GM18907 (cell line): ENCODE data around the gene EBF3.

ENCODE experiments used
- ATAC-seq: cut with Tn5 transposase; IDR thresholded peaks from one replicate; pipeline ENCODE4 v1.9.1; 2021; ENCODE audit warnings: mild to moderate bottlenecking, moderate library complexity; ENCODE audit not compliant: unreplicated experiment

Gene EBF3

DNA sequence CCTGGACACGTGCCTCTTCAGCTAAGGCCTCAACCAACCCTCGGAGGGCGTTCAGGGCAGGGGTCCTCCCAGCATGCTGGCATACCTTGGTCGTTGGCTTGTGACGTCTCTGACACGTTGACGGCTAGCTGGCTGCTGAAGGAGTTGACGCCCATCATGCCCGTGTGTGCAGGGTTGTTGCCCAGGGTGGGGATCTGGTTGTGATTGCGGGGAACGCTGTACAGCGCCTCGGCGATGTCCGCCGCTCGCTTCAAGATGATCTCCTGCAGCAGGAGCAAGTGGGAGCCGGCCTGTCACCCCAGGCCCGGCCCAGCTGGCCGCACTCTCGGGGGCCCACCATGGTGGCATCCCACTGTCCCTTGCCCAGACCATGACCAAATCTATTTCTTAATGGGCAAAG, 122.0 kb downstream of the EBF3 start:
- no peak for ATAC-seq

GRCh38 chr10:129841590-129841989, 122.5 kb downstream of the EBF3 start:
- ATAC-seq = no peak

- ATAC-seq = no peak
These were observed 123.0 kb downstream of the EBF3 start for GRCh38 chr10:129841071-129841470.

DNA sequence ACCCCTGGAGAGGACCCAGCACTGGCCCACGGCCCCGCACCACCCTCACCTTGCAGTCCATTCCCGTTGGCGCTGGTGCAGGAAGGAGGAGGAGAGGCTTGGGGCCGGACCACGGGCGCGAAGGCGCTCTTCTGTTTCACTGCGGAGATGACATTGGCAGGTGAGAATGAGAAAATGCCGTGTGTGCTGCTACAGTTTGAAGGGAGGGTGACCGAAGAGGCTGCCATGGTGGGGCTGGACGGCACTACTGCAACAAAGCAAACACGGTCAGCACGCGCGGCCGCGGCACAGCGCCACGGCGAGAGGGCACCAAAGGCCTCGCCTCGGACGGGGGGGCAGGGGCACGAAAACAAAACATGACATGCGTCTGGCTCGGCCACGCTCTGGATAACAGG, 123.9 kb downstream of the EBF3 start:
- no peak for ATAC-seq

- ATAC-seq = no peak
These were observed 124.5 kb downstream of the EBF3 start for GRCh38 chr10:129839285-129840195.

DNA sequence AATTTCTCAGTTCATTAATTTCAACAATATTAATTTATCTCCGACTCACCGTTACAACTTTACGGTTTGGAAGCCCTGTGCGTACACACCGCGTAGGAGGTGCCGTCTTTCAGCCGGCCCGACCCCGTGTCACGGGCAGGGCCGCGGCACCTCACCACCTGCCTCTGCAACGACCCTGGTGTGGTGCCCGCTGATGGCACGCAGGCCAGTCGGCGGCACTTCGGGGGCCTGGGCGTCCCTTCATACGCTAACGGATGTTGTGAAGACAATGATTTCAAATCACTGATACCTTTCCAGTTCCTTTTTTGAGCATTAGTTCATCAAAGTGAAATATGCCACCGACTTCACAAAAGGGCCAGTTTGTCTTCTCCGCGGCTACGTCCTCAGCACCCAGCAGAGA, 125.3 kb downstream of the EBF3 start:
- ATAC-seq = no peak

- no peak for ATAC-seq
These were observed 126.0 kb downstream of the EBF3 start for GRCh38 chr10:129837909-129838582.

DNA sequence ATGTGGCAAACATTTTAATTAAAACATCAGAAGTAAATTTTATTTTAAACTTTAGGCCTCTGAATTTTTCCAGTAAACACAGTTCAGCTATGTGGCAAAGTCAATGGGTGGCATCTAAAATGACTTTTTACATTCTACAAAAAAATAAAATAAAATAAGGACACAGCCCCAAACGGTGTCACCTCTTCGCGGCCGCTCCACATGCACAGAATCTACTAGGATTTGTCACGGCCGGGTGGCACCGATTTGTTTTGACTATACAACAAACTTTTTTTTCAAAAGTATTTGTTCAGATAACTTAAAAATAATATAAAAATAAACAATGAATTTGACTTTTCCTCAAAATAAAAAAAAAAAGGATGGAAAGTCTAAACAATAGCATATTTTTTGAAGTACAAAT, 127.8 kb downstream of the EBF3 start:
- ATAC-seq = no peak

- ATAC-seq = no peak
These were observed 129.9 kb downstream of the EBF3 start for GRCh38 chr10:129833994-129834739.

- ATAC-seq = no peak
These were observed 130.6 kb downstream of the EBF3 start for GRCh38 chr10:129833468-129833950.

- ATAC-seq = no peak
These were observed 131.3 kb downstream of the EBF3 start for GRCh38 chr10:129832573-129833467.

DNA sequence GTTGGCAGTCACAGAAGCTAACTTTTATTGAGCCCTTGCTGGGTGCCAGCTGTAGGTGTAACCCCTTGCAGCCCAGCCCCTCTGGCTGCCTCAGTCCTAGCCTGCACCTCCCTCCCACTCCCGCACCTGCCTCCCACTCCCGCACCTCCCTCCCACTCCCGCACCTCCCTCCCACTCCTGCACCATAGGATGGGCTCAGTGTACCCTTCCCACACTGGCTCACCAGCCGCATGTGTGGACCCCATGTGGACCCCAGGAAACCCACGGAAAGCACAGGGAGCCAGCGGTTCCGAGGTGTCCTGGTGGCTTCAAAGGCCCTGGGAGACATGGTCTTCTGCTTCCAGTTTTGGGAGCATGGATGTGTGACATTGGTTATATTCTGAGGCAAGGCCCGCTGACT, 132.9 kb downstream of the EBF3 start:
- no peak for ATAC-seq

DNA sequence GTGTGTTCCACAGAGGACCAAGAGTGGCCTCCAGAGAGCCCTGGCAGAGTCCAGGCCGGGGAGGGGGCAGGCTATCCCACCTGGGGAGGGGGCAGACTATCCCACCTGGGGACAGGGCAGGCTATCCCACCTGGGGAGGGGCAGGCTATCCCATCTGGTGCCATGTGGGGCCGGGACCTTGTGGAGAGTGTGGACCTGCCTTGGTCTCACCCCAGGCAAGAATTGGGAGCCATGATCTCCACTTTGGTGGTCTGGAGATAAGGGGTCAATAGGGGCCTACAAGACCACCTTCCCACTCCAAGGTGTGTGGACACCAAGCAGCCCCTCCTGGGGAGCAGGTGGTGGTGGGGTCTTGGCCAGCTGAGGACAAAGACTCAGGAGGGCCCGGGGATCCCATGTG, 138.2 kb downstream of the EBF3 start:
- ATAC-seq = no peak

DNA sequence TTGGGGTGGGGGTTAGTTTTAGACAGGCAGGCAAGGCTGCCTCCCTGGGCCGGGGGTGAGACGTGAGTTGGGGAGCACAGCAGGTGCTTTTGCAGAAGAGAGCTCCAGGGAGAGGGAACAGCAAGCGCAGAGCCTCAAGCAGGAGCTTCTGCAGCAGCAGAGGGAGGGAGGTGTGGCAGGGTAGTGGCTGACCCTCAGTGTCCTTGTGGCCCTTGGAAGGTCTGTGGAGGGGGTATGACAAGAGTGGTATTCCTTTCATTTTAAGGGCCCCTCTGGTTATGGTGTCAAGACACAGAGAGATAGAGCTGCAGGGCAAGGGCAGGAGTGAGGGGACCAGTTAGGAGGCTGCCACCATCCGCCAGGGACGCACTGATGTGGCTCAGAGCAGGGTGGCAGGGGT, 138.9 kb downstream of the EBF3 start:
- no peak for ATAC-seq

DNA sequence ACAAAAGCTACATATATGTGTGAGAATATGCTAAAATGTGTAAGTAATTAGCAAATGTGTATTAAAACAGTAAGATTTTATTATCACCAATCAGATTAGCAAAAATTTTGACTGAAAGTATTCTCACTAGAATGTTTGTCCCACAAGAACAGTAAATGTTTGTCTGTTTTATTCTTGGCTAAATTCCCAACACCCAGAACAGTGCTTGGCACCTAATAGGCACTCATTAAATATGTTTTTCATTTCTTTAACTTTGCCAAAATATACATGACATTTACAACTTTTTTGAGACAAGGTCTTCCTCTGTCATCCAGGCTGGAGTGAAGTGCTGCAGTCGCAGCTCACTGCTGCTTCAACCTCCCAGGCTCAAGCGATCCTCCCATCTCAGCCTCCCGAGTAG, 143.6 kb downstream of the EBF3 start:
- ATAC-seq = no peak

DNA sequence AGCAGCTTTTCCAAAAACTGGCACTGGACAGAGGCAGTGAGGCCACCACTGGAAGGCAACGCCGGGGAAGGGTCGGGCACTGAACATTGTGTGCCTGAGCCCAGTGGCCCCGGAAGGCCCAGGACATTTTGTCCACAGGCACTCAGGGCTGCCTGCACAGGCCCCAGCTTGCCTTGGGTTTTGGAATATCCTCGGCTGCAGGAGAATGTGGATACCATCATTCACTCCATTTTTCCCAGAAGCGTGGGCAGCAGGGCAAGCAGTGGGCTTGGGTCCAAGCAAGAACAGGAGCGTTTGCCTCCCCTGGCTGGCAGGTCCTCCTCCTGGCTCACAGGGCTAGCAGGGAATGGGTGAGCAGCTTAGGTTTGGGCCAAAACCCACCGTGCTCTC, 147.4 kb downstream of the EBF3 start:
- no peak for ATAC-seq

DNA sequence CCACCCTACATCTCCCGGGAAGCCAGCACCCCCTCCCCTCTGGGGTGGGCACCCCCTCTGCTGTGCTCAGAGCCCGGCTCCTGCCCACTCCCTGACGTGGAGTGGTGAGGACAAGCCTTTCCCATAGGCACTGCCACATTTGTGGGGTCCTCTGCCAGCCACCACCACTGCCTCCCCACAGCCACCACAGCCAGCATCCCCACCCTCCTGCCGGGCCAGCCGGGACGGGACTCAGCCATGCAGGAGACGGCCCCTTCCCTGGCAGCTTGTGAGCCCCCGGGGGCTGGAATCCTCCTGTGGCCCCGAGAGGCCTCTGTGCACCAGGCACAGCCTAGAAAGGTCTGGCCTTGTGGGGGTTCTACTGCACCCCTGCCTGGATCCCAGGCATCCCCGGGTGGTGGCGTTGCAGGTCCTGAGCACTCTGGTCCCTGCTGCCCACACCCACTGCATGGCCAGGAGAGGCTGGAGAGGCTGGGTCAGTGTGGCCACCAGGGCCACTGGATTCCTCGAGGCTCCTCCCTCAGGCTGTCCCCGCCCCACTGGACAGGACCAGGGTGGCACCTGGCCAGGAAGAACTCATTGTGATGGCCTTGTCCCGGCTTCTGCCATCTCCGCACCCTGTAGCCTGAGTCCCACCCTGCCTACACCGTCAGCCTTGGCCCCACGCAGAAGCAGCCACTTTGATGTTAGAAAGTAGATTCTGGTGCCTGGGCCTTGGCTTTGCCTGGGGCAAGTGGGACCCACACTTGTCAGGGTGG, 148.0 kb downstream of the EBF3 start:
- no peak for ATAC-seq

DNA sequence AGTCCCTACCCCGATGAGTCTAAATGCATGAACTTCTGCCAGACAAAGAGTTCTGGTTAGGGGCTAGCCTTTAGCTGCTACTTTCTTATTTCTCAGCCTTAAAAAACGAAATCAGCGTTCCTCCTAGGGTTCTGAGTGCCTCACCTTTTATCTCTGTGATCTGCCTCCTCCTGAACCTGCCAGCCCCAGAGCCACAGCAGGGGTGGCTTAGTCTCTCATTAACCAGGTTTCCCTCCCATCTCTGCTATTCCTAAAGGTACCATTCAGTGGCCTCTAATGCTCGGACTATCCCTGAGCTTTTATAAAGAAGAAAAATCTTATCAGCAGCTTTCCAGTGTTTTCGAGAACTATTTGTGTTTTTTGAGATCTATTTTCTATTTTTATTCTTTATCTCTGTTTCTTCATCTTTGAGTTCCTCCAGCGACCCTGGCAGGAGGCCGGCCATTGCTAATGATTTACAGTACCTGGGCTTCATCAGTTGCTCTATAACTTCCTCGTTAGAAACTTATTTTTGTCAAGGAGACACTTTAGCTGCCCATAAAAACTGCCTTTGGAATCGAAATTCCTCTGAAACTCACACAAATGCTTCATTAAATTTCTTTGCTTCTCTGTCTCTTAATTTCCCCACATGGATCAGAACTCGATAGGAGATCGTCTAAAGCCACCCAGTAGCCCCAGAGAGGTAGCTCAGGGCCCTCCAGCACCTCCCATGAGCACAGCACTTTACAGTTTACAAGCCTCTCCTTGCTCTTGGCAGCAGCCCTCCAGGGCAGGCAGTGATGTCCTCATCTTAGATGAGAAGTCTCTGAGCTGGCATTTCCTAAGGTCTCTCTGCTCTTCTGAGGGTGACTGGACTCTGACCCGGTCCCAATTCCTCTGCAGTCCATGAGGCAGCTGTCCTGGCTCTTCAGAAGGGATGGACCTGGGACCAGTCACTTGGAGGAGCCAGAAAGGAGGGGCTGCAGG, 149.1 kb downstream of the EBF3 start:
- ATAC-seq = no peak

GRCh38 chr10:129812398-129812797, 151.7 kb downstream of the EBF3 start:
- ATAC-seq = no peak
